Right kidney (tissue), 1 donor: ENCODE measurements around the gene PDCD10.

ENCODE experiments used
- DNase-seq: peaks from one replicate; pipeline ENCODE4 v3.0.0-alpha.2; 2016

PDCD10 gene

GRCh38 chr3:167691366-167691765, 43.3 kb downstream of the PDCD10 start:
- DNase-seq = no peak

GRCh38 chr3:167684388-167684993, 50.2 kb downstream of the PDCD10 start:
- DNase-seq = no peak

- no peak for DNase-seq
Measured at GRCh38 chr3:167679526-167679925, 55.2 kb downstream of the PDCD10 start.

GRCh38 chr3:167675848-167676247, 58.8 kb downstream of the PDCD10 start:
- no peak for DNase-seq

GRCh38 chr3:167673221-167673620, 61.5 kb downstream of the PDCD10 start:
- DNase-seq = no peak

- no peak for DNase-seq
Measured at GRCh38 chr3:167671878-167672427, 62.7 kb downstream of the PDCD10 start.

- no peak for DNase-seq
Measured at GRCh38 chr3:167669699-167670098, 65.0 kb downstream of the PDCD10 start.

- no peak for DNase-seq
Measured at GRCh38 chr3:167668651-167669050, 66.0 kb downstream of the PDCD10 start.

- DNase-seq = no peak
Measured at GRCh38 chr3:167666563-167666962, 68.1 kb downstream of the PDCD10 start.

GRCh38 chr3:167662919-167663400, 71.7 kb downstream of the PDCD10 start:
- DNase-seq = no peak

GRCh38 chr3:167657684-167658225, 76.9 kb downstream of the PDCD10 start:
- no peak for DNase-seq

- no peak for DNase-seq
Measured at GRCh38 chr3:167656821-167657220, 77.9 kb downstream of the PDCD10 start.

- DNase-seq = no peak
Measured at GRCh38 chr3:167653760-167654159, 80.9 kb downstream of the PDCD10 start, which contains the start of gene WDR49. WDR49 (minus strand) TSS chr3:167653942; CDS start chr3:167653425, 517 bp downstream.

- DNase-seq = no peak
Measured at GRCh38 chr3:167653155-167653554, 81.5 kb downstream of the PDCD10 start.

GRCh38 chr3:167651826-167652225, 82.9 kb downstream of the PDCD10 start:
- DNase-seq = no peak

- no peak for DNase-seq
Measured at GRCh38 chr3:167650459-167650858, 84.2 kb downstream of the PDCD10 start.

- no peak for DNase-seq
Measured at GRCh38 chr3:167649746-167650145, 84.9 kb downstream of the PDCD10 start.

- DNase-seq = no peak
Measured at GRCh38 chr3:167644611-167645010, 90.1 kb downstream of the PDCD10 start.
